B cell (primary cell): Measurements from ENCODE around the gene NHSL1.

Source experiments
- EZH2 ChIP-seq: IDR thresholded peaks from 2 replicates; pipeline ENCODE4 v1.6.1; 2012; ENCODE audit warnings: borderline replicate concordance, low read depth, mild to moderate bottlenecking, moderate library complexity, low read length; ENCODE audit not compliant: insufficient read depth, poor library complexity, severe bottlenecking
- TF ChIP-seq, protein P1 (sequence below): fragments of 200-600 bp; IDR thresholded peaks from one replicate; pipeline ENCODE4 v1.8.0; 2022; ENCODE audit warnings: antibody characterized with exemption, mild to moderate bottlenecking

DNA sequence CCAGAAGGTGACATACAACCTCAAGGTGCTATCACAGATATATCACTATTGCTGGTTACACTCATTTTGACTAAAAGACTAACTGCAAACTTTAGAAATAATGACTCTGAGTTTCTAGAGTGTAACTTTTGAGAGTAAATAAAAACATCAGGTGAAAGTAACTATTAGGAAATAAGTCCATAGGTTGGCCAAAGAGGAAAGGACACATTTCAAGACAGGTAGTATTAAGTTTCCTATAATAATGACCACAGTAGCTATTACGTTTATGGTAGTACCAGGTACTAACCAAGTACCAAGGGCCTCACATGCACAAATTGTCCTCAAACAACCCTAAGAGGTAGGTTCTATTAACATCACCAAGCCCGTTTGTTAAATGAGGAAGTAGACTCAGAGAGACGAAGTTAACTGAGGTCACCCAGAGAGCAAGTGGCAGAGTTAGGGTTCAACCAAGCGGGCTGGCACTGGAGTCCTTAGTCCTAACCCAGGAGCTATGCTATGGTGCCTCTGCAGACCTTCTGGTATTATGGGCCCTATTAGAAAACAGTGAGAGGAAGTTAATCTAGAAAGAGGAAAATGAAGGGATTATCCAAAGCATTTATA, 58.4 kb downstream of the NHSL1 start:
- TF ChIP-seq, protein P1, sequence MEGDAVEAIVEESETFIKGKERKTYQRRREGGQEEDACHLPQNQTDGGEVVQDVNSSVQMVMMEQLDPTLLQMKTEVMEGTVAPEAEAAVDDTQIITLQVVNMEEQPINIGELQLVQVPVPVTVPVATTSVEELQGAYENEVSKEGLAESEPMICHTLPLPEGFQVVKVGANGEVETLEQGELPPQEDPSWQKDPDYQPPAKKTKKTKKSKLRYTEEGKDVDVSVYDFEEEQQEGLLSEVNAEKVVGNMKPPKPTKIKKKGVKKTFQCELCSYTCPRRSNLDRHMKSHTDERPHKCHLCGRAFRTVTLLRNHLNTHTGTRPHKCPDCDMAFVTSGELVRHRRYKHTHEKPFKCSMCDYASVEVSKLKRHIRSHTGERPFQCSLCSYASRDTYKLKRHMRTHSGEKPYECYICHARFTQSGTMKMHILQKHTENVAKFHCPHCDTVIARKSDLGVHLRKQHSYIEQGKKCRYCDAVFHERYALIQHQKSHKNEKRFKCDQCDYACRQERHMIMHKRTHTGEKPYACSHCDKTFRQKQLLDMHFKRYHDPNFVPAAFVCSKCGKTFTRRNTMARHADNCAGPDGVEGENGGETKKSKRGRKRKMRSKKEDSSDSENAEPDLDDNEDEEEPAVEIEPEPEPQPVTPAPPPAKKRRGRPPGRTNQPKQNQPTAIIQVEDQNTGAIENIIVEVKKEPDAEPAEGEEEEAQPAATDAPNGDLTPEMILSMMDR, result no peak
- no peak for TF ChIP-seq EZH2
